ENCODE measurements around the gene ZSWIM6.

ZSWIM6 gene

DNA sequence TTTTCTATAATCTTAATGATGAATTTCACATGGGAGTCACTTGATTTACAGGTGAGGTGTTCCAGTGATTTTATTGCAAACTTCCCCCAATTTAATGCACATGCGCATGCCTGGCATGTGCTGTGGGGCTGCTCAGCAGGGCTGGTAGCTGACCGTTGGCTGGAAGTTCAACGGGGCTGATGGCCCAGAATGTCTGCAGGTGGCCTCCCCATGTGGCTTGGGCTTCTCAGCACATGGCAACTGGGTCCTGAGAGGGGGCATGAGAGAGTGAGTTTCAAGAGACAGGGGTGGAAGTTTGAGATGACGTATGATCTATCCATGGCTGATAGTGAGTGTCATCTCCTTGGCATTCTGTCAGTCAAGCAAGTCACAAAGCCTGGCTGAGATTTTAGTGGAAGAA is 259.8 kb downstream of the ZSWIM6 start:
- no peak for DNase-seq (ENCODE audit: low read depth, low spot score)

GRCh38 chr5:61595426-61595825 is 263.4 kb downstream of the ZSWIM6 start:
- DNase-seq (ENCODE audit: low read depth, low spot score), result no peak

Data from activated naive CD8-positive, alpha-beta T cell treated with anti-CD3 and anti-CD28 coated beads, Interleukin-2, amount 50 U/mL, for 16 hours (primary cell).